A549 treated with RU486 at 1 μM for 4 hours (cell line): ENCODE results near the gene PEX7. TPM values are rescaled to one million over a fixed set of nuclear protein-coding genes. Genes with fewer than 3 reads are reported as not detected.

Experiments
- total RNA-seq: library from RNA; stranded (reverse); fragments of 200-300 nt; extraction: Qiagen RNA extraction; gene quantifications from 5 replicates; pipeline ENCODE4 v1.2.3, GENCODE V29; 2022; ENCODE audit warnings: low read depth

The PEX7 gene
- 4.2 to 5.6 TPM (median 4.9 TPM) in 5 replicates for total RNA-seq

GRCh38 chr6:136822376-136823127 is at the start of gene PEX7:
TSS of gene PEX7 (plus strand) at chr6:136822592. CDS start at chr6:136822666, 74 bp downstream.

DNA sequence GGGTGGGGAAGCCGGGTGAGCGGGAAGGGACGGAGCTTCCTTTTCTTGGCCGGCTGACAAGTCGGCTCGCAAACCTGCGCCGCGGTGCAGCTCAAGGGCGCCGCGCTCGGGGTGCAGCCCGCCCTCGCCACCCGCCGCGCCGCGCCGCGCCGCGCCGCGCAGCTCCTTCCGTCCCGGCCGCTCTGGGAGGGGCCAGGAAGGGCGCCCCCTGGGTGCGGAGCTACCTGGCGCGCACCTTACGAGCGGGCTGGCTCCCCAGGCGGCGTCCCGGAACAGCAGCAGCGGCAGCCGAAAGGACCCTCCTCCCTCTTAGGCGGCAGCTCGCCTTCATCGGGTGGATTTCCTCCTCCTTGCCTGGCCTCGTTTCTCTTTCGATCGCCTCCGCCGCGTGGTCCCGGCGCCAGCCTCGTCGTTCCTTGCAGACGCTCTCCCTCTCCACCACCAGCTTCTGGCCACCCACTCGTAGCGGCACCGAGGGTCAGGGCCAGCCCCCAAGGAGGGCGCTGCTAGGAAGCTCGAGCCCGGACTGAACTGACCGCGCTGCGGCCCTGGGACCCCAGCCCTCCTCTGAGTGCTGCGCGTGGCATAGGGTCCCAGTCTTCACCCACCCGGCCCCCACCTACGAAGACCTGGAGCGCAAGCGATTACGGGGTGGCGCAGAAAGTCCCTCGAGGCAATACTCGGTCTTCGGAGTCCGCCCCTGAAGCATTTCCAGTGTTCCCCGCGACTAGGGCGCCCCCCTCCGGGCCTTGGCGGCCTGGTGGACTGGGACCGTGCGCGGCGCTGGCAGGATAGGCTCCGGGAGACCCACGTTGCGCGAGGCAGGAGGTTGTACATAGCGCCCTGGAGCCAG is 29.8 kb upstream of the PEX7 start, which contains the start of gene MAP3K5:
TSS of gene MAP3K5 (minus strand) at position 68 of the 853 bp plus-strand sequence. CDS start 320 bp downstream, outside the sequence.

DNA sequence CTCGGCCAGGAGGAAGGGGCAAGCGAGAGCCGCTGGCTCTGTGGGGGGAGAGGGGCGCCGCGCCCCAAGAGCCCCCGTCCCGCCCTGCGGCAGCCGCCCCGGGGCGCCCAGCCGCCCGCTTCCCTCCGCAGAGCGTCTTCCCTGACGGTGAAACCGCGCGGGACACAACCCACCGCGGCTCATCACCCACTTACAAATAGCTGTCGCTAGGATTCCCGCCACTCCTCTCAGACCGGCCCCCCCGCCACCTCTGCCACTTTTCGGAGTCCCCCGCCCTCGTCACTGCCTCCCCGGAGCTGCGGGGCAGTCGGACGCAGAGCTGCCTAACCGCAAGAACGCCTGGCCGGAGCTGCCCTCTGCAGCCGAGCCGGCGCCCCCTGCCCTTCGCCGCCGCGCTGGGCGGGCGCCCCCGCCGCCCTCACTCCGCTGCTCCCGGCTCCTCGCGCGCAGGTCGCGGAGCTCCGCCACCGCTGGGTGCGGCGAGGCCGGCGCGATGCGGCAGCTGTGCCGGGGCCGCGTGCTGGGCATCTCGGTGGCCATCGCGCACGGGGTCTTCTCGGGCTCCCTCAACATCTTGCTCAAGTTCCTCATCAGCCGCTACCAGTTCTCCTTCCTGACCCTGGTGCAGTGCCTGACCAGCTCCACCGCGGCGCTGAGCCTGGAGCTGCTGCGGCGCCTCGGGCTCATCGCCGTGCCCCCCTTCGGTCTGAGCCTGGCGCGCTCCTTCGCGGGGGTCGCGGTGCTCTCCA is 99.7 kb downstream of the PEX7 start, which contains the start of gene SLC35D3:
TSS of gene SLC35D3 (plus strand) at position 366 of the 749 bp plus-strand sequence. CDS start at position 494, 128 bp downstream.

Other genes starting within 250 kb of the PEX7 start
- gene MAP3K5, start 30.1 kb upstream of the PEX7 start, total RNA-seq = 2.0 to 3.1 TPM (median 2.8 TPM) in 5 replicates
- gene SLC35D3, start 99.7 kb downstream of the PEX7 start, total RNA-seq = 0.07 to 0.15 TPM (median 0.07 TPM) in 3 of 5 replicates, not detected in the others
- 0.03 TPM in 1 of 5 replicates, not detected in the others for gene IL20RA, start 222.4 kb downstream of the PEX7 start, total RNA-seq